NCI-H2227 (cell line): ENCODE measurements around the gene ENTREP1.

Source experiments
- DNase-seq: peaks from one replicate; lab custom pipeline; 2025; ENCODE audit not compliant: unreplicated experiment; lab: John Stamatoyannopoulos, UW

Gene ENTREP1

DNA sequence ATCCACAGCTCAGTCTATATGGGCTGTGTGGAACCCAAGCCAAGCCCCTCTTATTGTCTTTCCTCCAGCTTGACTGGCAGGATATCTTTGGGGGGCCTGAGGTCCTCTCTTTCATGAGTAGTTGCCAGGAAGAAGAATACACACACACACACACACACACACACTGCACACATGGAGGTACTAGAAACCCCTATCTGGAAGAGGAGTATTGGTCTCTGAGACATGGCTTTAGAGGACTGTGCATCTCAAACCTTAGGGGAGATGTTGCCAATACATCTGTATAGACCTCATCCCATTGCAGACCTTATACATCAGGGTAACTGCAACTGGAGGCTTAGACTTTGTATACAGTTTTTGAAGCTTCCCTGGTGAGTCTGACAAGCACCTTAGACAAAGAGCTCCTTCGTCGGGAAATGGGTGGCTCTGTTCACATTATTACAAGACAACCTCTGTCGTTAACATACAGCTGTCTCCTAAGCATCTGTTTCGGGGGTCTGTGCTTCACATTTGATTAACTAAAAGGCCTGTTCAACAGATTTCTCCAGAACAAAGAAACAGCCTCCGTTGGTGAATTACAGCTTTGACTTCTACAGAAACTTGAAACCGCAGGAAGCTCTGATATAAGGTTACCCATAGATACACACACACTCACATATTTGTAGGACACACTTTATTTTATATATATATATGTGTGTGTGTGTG is 5.5 kb upstream of the ENTREP1 start:
- no peak for DNase-seq

DNA sequence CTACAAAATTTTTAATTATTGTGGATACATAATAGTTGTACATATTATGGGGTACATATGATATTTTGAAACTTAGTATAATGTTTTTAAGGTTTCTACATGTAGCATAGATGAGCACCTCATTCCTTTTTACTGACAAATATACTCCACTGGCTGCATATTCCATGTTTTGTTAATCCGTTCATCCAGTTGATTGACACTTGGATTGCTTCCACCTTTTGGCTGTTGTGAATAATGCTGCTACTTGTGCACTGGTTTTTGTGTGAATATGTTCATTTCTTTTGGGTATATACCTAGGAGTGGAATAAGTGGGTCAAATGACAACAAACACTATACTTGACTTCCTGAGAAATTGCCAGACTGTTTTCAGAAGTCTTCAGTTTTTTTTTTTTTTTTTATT is 2.8 kb upstream of the ENTREP1 start:
- DNase-seq, result no peak

GRCh38 chr9:69323861-69324260 is 1.2 kb upstream of the ENTREP1 start:
- no peak for DNase-seq

GRCh38 chr9:69325409-69326212 is 596 bp downstream of the ENTREP1 start:
- DNase-seq, result no peak

- no peak for DNase-seq
Measured at GRCh38 chr9:69326261-69326660, 1.2 kb downstream of the ENTREP1 start.

- DNase-seq, result no peak
Measured at GRCh38 chr9:69330580-69330979, 5.6 kb downstream of the ENTREP1 start.

- DNase-seq, result no peak
Measured at GRCh38 chr9:69331444-69331843, 6.4 kb downstream of the ENTREP1 start.

DNA sequence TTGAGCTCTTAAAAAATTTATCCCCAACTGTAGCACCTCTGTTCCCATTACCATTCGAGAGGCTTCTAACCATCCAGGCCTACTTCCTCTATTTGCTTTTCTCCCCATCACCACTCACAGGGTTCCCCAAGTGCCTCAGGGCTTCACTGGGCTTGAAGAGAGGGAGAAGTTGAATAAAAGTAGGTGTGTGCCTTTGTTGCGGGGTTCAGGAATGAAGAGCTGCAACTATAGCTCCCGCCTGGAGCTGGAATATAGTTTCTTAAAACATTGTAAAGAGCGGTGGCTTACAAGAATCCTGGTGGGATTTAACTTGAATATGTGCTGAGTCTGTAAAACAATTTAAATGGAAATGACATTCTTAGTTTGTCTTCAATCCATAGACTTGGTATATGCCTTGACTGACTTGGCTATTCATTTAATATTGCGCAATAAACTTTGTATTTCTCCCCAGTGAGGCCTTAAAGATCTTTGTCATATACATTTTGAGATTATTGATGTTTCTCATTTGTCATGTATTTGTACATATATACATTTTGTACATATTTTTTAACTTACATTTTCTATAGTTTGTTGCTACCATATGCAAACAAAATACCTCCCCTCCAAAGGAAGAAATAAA is 7.2 kb downstream of the ENTREP1 start:
- no peak for DNase-seq

DNA sequence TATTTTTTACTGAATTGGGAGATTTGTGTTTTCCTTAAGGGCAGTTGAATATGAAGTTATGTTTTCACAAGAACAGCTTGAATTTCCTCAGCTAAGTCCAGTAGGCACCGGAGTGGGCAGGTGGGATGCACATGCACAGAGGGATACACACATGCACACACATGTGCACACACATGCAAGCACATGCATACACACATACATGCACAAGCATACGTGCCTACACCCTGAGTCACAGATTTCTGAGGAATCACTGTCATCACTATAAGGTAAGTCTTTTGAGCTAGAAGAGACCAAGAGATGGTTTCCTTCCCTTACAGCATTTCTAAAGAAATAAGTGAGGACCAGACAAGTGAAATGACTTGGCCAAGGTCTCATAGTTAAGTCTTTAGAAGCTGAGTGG is 8.7 kb downstream of the ENTREP1 start:
- no peak for DNase-seq

- no peak for DNase-seq
Measured at GRCh38 chr9:69334317-69334716, 9.3 kb downstream of the ENTREP1 start.

GRCh38 chr9:69339620-69340019 is 14.6 kb downstream of the ENTREP1 start:
- DNase-seq, result no peak

GRCh38 chr9:69340631-69341030 is 15.6 kb downstream of the ENTREP1 start:
- DNase-seq, result no peak

GRCh38 chr9:69342769-69343168 is 17.8 kb downstream of the ENTREP1 start:
- DNase-seq, result no peak

- no peak for DNase-seq
Measured at GRCh38 chr9:69344459-69344858, 19.4 kb downstream of the ENTREP1 start.

- DNase-seq, result no peak
Measured at GRCh38 chr9:69346596-69347390, 21.8 kb downstream of the ENTREP1 start.

DNA sequence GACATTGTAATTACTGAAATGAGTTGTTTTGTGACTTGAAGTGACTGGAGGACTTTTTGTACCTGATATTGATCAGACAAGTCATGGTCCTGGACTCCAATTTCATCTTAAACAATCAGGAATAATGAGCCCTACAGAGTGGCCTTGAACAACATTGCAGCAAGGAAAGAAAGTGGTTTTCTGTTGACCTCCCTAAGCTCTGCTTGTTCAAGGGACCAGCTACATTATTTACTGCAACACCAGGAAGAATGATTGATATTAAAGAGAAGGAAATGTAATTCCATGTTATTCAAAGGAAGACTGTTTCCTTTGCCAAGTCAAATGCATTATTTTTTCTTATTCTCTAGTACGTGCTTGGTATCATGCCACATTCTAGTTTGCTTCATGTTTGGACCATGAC is 22.6 kb downstream of the ENTREP1 start:
- no peak for DNase-seq

DNA sequence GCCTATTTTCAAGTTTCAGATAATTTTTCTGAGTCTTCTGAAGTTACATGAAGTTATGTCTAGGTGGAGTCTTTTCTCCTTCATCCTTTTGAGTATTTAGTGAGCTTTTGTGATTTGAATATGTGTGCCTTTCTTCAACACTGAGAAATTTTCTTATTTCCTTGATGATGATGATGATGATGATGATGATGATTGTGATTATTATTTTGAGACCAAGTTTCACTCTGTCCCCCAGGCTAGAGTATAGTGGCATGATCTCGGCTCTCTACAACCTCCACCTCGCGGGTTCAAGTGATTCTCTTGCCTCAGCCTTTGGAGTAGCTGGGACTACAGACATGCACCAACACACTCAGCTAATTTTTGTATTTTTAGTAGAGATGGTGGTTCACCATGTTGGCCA is 26.2 kb downstream of the ENTREP1 start:
- DNase-seq, result no peak

GRCh38 chr9:69355232-69355631 is 30.2 kb downstream of the ENTREP1 start:
- no peak for DNase-seq

DNA sequence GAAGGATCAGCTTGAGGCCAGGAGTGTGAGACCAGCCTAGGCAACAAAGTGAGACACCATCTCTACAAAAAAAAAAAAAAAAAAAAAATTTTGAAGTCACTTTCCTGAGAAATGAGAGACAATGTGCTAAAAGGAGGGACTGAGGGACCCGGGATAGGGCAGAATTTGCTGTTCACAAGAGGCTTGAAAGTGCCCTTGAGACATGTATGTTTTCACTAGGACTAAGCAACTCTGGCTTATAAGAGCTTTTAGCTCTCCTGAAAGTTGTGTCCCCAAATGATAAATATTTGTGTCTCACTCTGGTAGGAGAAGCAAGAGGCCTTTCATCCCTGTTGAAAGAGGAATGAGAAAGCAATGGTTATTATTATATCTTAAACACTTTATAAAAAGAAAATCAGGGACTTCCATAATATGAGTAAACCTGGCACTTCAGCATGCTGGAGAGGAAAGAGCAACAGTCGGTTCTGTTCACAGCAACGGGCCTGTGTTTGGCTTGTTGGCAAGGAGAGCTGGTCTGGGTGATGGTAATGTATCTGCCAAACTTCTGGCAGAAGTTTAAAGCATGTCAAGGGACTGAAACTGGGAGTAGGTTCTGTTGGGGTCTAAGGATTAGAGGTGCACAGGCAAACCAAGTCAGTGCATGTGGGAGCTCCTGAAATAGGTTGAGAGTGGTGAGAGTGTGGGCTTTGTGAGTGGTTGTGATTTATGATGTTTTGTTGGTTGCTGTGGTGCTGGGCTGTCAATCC is 32.2 kb downstream of the ENTREP1 start:
- DNase-seq, result no peak

GRCh38 chr9:69357821-69358220 is 32.8 kb downstream of the ENTREP1 start:
- no peak for DNase-seq

DNA sequence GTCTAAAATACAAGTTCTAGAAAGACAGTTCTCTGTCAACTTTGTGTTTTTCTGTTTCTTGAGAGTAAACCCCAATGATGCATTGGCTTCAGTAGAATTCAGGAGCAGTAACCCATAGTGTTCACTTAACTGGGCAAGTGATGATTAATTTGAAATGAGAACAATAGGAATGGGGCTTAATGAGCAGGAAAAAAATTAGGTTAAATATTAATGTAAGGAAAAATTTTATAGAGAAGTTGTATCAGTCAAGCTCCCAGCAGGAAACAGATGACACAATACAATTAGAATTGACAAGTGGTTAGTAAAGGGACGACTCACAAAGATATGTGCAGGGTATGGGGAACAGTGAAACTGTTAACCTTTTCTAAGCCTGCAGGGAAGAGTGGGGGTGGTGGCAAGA is 38.2 kb downstream of the ENTREP1 start:
- no peak for DNase-seq
